ENCODE data around the gene SPPL3.

- TF ChIP-seq CTCF (IDR thresholded peaks at IDR 0.05) (no peak), EZH2 (IDR thresholded peaks at IDR 0.05) (no peak)
These were observed 129.8 kb downstream of the SPPL3 start for GRCh38 chr12:120774169-120774916.
